ENCODE measurements around the gene METTL15. TPM values are rescaled to one million over a fixed set of nuclear protein-coding genes. Genes with fewer than 3 reads are reported as not detected.

Gene METTL15
- total RNA-seq, 1 donor from 2014 or later = 10.3 TPM

DNA sequence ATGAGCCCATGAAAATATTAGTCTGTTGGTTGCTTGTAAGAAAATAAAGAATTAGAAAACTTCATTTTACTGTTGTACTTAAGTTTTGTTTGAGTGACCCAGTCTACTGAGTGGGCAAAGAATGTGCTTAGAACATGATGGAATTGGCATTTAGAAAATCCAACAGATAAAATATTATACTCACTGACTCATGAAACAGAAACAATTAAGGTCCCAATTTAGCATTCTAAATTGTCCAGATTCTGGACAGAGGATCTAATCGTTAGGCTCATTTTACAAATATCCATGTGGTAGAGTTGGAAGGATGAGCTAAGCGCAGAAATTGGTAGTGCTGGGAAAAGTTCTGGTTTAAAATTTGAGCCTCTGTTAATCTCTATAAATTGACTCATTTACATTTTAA, 45.4 kb downstream of the METTL15 start:
- H3K4me1 Mint-ChIP-seq (ENCODE audit: low read depth) = peaks cover 10% of the 10 kb centered on the region
- no peak for DNase-seq (ENCODE audit: low spot score)
- H3K9me3 Mint-ChIP-seq (ENCODE audit: low read depth) = no peaks in the 10 kb centered on the region
- no peaks in the 10 kb centered on the region for H3K27me3 Mint-ChIP-seq (ENCODE audit: low read depth)
- H3K27ac Mint-ChIP-seq (ENCODE audit: unreplicated experiment) = no peak overlapping the region
- H3K4me3 Mint-ChIP-seq (ENCODE audit: unreplicated experiment) = no peak overlapping the region
- H3K36me3 Mint-ChIP-seq (ENCODE audit: low read depth) = peaks cover 11% of the 10 kb centered on the region
- no peak for TF ChIP-seq CTCF (IDR thresholded peaks at IDR 0.05)

GRCh38 chr11:28168718-28169117, 60.5 kb downstream of the METTL15 start:
- no peak overlapping the region for H3K4me3 Mint-ChIP-seq (ENCODE audit: unreplicated experiment)
- no peaks in the 10 kb centered on the region for H3K27me3 Mint-ChIP-seq (ENCODE audit: low read depth)
- H3K4me1 Mint-ChIP-seq (ENCODE audit: low read depth) = peaks cover 11% of the 10 kb centered on the region
- H3K36me3 Mint-ChIP-seq (ENCODE audit: low read depth) = peaks cover 17% of the 10 kb centered on the region
- H3K27ac Mint-ChIP-seq (ENCODE audit: unreplicated experiment) = no peak overlapping the region
- peaks cover 20% of the 10 kb centered on the region for H3K9me3 Mint-ChIP-seq (ENCODE audit: low read depth)
- no peak for TF ChIP-seq CTCF (IDR thresholded peaks at IDR 0.05)
- DNase-seq (ENCODE audit: low spot score) = no peak

GRCh38 chr11:28169816-28170215, 61.6 kb downstream of the METTL15 start:
- Mint-ChIP-seq H3K36me3 (ENCODE audit: low read depth) (peaks cover 21% of the 10 kb centered on the region), H3K27ac (ENCODE audit: unreplicated experiment) (no peak overlapping the region), H3K27me3 (ENCODE audit: low read depth) (no peaks in the 10 kb centered on the region), H3K4me3 (ENCODE audit: unreplicated experiment) (no peak overlapping the region), H3K9me3 (ENCODE audit: low read depth) (peaks cover 21% of the 10 kb centered on the region), H3K4me1 (ENCODE audit: low read depth) (peaks cover 11% of the 10 kb centered on the region)
- TF ChIP-seq CTCF (IDR thresholded peaks at IDR 0.05) = no peak
- no peak for DNase-seq (ENCODE audit: low spot score)

- Mint-ChIP-seq H3K27ac (ENCODE audit: unreplicated experiment) (no peak overlapping the region), H3K27me3 (ENCODE audit: low read depth) (no peaks in the 10 kb centered on the region), H3K36me3 (ENCODE audit: low read depth) (peaks cover 18% of the 10 kb centered on the region), H3K9me3 (ENCODE audit: low read depth) (peaks cover 15% of the 10 kb centered on the region), H3K4me1 (ENCODE audit: low read depth) (peaks cover 11% of the 10 kb centered on the region), H3K4me3 (ENCODE audit: unreplicated experiment) (no peak overlapping the region)
- no peak for DNase-seq (ENCODE audit: low spot score)
- no peak for TF ChIP-seq CTCF (IDR thresholded peaks at IDR 0.05)
Measured at GRCh38 chr11:28170759-28171158, 62.6 kb downstream of the METTL15 start.

GRCh38 chr11:28176351-28176750, 68.2 kb downstream of the METTL15 start:
- H3K4me3 Mint-ChIP-seq (ENCODE audit: unreplicated experiment) = no peak overlapping the region

More at GRCh38 chr11:28176351-28176750, 68.2 kb downstream of the METTL15 start:
- no peak overlapping the region for H3K27ac Mint-ChIP-seq (ENCODE audit: unreplicated experiment)
- no peaks in the 10 kb centered on the region for H3K27me3 Mint-ChIP-seq (ENCODE audit: low read depth)
- no peaks in the 10 kb centered on the region for H3K4me1 Mint-ChIP-seq (ENCODE audit: low read depth)
- peaks cover 8% of the 10 kb centered on the region for H3K9me3 Mint-ChIP-seq (ENCODE audit: low read depth)
- TF ChIP-seq CTCF (IDR thresholded peaks at IDR 0.05) = no peak
- DNase-seq (ENCODE audit: low spot score) = no peak
- H3K36me3 Mint-ChIP-seq (ENCODE audit: low read depth) = peaks cover 10% of the 10 kb centered on the region
